Kidney glomerular epithelial cell (primary cell): ENCODE results near the gene ITPR1.

Source experiments
- DNase-seq: peaks from one replicate; lab custom pipeline; 2025; lab: John Stamatoyannopoulos, UW

The ITPR1 gene

DNA sequence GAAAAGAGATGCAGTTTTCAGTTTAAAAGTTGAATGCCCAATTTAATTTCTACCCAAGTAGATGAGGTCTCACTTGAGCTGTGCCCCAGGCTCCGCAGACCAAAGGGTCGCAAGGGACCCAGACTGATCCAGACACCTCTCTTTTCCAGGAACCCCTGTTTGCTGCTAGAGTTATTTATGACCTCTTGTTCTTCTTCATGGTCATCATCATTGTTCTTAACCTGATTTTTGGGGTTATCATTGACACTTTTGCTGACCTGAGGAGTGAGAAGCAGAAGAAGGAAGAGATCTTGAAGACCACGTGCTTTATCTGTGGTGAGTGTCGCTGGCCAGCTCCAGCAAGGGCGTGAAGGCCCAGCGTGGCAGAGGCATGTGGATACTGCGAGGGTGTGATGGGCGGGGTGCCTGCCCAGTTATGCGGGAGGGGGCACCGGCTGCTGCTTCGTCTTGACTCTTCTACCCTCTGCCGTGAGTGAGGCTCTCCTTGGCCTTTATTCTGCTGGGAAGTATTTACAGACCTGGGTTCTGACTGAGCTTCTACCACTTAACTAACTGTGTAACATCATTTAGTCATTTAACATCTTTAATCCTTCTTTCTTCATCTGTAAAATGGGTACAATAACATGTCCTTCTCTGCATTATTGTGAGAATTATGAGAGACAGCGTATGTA, 321.9 kb downstream of the ITPR1 start:
- DNase-seq = no peak

DNA sequence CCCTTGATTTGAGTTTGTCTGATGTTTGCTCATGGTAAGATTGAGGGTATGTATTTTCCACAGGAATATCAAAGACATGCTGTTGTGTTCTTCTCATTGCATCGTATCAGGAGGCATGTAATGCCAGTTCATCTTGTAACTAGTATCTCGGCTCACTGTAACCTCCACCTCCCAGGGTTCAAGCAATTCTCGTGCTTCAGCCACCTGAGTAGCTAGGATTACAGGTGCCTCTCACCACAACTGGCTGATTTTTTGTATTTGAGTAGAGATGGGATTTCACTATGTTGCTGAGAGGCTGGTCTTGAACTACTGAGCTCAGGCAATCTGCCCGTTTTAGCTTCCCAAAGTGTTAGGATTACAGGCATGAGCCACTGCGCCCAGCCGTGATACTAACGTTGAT, 323.2 kb downstream of the ITPR1 start:
- DNase-seq = no peak

DNA sequence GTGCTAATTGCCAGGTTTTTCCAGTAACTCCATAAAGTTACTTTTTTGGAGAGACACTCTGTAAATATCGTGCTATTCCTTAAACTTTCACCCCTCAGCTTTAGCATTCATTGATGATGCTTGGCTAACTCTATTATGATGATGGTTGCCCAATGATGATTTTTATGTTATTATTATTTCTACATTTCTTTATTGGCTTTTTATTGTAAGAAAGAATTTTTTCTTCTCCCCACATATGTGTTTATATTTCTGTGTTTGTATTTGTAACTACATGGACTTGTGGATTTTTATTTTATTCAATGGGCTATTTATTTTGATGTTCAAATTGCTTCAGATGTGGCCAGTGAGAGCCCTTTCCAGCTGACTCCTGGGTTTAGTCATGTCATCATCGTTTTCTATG, 323.6 kb downstream of the ITPR1 start:
- DNase-seq = no peak

DNA sequence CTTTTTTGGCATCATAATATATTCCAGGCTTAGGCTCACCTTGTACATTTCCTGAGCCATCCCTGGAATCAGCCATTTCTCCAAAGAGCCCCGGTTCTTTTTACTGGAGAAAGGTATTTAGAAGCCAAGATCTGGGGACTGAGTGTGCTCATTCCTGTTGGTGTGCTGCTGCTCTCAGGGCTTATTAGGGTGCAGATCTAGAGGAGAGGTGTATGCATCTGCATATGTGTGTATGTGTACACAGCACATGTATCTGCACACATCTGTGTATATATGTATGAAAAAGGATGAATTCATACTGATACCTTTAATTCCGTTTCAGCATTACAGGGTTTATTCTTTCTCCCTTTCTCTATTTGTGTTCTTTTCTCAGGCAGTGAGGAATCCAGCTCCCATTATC, 324.0 kb downstream of the ITPR1 start:
- no peak for DNase-seq

DNA sequence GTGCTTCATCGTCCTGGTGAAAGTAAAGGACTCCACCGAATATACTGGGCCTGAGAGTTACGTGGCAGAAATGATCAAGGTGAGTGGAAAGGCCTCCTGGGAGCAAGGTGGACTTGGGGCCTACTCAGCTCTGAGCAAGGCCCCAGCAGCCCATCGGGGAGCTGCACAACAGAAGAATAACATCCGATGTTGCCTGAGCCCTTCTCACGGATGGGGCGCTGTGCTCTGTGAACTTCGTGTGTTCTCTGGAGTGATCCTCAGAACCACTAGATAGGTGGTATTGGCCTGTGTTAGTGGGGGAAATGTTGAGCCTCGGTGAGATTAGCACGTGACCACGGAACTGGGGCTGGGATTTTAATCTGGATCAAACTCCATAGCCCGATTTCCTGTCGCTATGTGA, 325.0 kb downstream of the ITPR1 start:
- no peak for DNase-seq

DNA sequence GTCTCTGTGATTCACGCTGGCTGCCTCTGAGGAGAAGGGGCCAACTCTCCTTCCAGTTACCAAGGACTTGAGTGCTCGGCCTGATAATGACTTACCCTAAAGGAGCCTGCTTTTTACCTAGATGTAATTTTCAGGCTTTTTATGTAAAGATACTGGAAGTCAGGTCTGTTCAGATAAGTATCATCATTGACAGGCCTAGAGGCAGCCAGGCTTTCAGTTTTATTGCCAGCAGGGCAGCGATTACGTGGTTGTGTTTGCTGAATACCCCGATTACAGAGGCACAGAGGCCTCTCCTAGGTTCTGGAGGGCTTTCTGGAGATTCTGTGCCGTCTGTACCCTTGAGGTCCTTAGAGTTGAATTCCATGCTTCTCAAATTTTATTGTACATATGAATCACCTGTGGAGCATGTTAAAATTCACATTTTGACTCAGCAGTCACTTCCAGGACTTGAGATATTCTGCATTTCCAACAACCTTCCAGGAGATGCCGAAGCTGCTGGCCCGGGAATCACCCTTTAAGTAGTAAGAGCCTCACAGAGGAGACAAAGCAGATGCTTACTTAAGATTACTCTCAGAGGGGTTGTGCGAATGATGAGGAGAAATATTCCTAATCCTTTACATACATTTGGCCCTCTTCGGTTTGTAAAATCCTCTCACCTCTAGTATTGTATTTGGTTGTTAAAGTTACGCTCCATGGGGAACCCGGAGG, 326.0 kb downstream of the ITPR1 start:
- DNase-seq = no peak

DNA sequence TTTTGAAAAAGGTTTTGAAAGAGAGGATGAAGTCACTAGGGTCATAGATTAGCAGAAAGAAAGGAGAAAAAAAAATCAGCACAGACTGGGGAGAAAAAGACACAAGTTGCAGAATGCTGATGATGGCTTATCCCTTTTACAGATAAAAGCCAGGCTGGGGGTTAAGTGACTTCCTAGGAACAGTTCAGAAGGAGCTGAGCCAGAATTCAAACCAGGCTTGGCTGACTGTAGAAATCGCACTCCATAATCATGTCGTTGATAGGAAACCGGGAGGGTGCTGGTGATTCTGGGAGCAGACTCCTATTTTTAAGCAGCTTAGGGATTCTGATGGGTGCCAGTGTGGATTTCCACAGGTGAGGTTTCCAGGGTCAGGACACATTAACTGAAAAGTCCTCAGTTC, 326.6 kb downstream of the ITPR1 start:
- no peak for DNase-seq

DNA sequence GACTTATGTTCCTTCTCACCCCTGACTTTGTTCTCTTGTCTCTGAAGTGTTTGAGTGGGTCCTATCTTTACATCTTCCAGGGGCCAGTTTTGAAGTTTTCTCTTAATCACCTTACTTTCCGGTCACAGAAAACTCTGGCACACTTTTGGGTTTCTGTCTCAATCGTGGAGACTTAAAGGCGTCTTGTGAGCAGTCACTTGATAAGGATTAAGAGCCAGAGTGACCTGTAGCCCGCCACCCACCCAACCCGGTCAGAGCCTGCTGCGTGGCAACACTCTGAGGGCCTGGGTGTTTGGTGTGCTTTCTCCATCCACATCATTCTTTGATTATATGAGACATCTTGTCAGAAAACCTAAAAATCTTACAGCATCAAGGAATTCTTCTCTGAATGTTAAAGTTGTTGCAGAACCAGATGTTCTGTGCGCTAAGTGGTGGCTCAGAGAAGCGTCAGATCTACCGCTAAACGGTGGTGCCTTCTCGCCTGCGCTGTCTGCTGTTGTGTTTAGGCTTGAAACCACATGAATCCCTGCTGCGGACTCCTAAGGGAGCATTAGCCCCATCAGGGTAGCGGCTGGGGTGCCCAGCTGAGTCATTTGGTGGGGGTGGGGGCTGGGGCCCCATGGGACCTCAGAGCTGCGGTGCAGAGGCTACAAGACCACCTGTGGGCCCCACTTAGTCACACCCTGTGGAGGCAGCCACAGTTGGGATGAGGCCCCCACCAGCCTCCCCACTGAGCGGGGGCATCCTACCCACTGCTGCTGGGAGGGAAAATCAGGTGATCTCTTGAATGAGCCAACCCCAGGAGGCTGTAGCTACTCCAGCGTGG, 327.4 kb downstream of the ITPR1 start:
- DNase-seq = no peak

DNA sequence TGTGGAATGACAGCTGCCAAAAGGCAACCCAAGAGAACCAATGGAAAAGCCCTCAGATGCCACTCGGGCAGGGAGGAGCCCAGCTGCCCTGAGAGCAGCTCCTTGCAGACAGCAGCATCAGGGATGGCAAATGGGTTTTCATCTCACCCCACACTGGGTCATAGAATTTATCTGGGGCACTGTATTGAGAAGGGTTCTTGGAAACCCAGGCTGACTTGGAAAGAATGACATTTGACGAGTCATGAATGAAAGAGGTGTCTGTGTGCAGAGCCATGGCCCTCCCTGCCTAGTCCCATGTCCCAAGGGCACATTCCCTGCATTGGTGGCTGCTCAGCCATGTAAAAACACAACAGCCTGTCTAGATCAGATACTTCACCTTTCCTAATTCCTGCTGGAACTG, 328.2 kb downstream of the ITPR1 start:
- peak; percentile 17 for DNase-seq

DNA sequence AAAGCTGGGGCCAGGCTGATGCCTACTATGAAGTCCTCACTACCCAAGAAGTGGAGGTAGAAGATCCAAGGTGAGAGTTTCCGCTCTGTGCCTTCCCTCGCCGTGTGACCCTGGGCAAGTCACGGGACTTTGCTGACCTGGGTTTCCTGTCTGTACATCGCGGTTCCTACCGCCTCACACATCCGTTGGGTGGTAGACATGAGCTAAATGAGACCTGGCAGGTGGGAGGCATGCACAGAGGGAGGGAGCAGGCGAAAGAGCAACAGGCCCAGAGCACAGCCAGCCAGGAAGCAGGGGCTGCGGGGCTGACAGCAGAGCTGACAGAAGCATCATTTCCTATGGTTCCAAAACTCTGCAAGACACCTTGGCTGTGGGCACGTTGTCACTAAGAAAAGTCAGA, 328.8 kb downstream of the ITPR1 start:
- DNase-seq = no peak

DNA sequence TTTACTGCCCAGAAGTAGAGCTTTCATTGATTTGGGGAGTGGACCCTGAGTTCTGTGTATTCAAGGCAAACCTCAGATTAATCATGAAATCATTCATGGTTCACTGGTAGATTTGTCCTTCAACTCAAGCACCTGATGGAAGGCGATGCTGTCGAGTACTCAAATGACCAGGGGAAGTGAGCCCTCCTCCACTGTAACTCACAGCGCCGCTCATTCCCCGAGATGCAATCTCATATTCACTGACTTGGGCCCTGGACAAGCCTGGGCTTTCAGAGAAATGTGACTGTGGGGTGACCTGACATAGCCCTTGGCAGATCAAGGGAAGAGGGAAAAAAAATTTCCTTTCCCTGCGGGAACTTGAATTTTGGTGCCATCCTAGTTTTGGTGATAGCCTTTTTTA, 329.4 kb downstream of the ITPR1 start:
- no peak for DNase-seq

DNA sequence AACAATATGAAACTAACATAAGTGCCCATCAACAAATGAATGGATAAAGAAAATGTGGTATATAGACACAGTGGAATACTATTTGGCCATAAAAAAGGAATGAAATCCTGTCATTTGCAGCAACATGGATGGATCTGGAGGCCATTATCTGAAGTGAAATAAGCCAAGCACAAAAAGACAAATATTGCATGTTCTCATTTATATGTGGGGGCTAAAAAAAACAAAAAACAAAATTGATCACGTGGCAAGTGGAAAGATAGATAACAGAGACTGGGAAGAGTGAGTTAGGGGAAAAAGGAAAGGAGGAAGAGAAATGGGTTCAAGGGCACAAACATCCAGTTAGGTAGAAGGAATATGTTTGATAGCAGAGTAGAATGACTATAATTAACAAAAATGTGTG, 330.2 kb downstream of the ITPR1 start:
- no peak for DNase-seq

DNA sequence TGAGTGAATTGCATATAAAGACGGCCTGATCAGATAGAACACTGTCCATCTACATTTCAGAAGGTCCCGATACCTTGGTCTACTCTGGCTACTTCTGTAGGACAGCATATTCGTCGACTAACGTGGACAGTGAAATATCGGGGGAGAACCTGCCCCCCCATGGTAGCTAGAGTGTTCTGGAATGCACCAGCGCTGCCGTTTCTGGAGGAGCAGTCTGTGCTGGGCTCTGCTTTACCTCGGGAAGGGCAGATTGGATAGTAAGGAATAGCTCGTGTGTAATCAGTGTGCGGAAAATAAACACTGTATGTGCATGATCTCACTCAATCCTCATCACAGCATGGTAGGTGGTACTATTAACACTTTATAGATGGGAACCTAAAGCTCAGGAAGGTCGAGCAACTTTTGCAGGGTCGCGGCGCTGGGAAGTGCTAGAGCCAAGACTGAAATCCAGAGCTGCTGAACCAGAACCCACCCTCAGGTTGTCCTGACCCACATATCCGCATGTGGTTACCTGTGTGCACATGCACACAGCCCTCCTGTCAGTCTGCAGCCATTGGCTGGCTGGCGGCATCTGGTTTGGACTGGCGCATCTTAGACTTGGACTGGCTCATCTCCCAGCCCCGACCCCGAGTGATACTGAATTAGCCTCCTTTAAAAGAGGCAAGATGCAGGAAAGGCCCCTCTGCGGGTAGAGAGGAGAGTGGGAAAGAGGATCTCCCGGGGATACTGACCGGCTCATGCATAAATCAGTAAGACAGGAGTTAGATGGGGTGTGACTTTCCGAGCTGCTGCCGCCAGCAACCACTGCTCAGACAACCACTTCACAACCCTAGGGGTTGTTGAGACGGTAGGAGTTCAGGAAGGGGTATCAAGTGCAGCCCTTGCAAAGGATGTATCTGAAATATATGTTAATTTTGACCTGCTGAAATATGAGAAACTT, 331.1 kb downstream of the ITPR1 start:
- peak; percentile 88 for DNase-seq

DNA sequence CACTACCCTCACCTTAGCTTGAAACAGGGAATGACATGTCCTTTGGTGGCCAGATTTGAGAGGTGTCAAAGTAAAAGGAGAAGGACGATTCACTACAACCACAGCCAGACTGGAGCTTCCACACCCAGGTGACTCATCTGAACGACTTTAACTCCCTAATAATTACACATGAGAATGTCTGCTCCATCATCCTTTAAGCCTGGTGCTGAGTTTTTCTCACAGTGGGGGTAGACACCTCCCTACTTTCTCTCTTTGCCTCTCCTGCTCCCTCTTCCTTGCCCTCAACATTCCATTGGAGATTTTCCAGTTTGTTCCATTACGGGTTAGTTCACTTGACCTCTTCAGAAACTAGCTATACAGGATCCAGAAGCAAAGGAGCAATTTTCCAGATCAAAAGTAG, 331.8 kb downstream of the ITPR1 start:
- DNase-seq = peak; percentile 98

DNA sequence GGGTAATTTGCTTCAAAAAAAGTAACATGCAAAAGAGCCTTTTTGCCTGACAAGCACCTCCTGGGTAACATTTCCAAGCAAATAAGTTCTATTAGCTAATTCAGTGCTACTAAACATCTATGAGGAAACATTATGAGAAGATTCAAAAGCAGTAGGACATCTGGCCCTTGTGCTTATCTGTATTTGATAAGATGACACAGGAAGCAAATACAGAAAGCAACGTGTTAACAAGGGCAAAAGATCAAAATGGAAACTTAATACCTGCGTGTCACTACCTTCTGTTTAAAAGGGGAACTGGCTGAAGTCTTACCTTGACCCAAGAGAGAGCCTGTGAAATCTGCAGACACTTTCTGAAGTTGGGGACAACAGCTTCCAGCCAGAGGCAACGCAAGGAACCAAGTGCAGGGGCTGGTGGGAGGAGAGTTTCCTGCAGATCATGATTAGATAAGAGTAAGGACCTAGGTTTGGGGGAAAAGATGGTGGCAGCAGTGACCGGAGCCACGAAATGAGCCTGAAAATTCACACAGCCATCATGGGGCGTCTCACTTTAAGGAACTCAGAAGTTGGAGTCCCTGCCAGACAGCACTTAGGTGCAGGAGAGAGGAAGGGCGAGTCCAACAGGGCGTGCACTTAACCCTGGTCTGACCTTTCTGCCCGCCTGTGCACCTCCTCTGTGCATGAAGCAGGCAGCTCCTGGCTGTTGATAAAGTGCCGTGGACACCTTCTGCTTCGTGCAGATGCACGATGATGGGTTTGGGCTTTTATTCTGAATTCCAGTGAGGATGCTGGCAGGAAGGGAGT, 332.5 kb downstream of the ITPR1 start:
- DNase-seq = peak; percentile 42

DNA sequence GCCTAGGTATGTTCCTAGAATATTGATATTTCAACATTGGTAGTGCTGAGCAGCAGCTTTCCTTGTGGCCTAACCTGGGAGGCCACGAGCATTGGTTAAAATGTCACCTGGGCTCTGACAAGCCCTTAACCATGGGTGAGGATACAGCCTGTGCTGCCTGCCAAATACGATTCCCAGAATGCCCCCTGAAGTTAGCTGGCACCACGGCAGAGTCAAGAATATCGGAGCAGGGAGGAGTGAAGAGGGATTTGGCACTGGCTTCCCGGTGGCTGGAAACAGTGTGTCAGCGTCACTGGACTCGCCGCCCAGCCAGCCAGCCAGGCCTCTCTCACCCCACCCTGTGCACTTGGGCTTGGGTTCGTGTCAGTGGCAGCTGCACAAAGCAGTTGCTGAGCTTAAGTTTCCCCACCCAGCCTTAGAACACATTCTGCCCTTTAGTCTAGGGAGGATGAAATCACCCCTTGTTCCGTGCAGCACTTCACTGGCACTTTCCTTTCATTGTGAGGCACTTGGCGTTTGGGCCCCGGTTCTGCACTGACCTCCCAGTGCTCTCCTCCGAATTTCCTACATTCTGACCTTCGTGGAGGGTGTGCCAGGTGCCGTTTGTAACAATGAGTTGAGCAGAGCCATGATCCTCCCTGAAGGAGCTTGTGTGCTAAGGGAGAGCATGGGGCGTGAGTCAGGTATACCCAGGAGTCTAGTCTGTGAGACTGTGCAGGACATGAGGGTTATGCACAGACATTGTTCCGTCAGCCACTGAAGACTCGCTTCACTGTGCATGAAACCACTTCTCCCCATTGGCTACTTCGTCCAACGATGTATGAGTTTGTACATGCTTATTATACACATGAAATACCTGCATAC, 333.3 kb downstream of the ITPR1 start:
- peak; percentile 72 for DNase-seq

DNA sequence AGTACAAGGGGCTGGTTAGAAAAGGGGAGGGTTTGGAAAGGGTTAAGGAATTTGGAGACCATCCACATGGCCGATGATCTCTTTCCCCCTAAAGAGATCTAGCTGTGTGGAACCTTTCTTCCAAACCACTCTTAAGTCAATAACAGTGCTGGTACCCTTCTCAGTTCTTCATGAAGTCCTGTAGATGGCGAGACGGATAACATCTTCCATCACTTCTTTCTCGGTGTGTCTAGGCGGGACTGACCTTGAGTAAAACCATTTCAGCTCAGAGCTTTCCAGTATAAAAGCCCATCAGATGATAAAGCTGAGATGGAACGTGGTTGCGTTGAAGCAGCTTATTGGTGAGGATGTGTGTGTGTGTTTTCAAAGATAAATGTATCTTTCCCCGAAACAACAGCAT, 334.6 kb downstream of the ITPR1 start:
- DNase-seq = no peak

DNA sequence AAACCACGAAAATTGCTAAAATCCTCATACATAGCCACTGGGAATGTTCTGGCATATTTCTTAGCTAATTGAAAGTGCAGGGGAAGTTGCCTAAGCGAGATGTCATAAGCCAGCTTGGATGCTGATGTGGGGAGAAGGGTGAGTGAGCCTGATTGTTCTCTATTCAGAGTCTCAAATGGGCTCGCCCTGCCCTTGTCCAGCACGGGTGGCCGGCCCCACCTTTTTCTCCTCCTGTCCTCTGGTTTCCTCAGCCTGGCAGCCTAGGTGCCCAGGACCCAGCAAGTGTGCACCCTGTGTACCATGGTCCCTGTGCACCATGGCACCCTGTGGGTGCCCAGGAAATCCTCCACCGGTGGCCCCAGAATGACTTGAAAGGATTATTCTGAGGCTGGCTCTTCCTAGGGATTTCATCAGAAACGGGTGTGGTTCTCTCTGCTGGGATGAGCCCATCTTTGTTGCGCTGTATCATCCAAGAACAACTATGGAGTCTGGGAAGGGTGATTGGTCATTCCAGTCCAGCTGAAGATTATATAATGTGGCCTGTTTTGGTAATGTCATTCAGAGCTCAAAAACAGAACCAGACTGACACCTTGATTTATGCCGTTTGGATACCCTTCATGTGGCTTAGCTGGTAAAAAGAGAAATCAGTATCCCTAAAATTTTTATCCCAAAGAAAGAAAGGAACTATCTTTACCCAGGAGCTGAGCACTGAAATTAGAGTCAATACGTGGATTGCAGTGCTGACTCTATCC, 335.3 kb downstream of the ITPR1 start:
- no peak for DNase-seq

DNA sequence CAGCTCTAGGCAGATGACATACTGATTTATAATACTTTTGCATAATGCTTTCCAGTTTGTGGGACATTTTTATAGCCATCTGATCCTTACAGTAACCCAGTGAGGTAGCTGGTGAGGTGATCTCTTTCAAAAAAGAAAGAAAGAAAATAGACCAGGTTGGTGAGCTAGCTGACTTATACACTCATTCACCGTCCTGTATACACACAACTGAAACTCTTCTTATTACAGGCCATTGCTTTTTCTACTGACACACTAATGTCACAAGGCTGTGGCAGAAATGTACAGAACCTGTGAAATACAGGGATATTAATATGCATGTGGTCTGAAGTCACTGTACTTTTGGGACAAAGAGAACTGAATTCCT, 335.9 kb downstream of the ITPR1 start:
- no peak for DNase-seq

DNA sequence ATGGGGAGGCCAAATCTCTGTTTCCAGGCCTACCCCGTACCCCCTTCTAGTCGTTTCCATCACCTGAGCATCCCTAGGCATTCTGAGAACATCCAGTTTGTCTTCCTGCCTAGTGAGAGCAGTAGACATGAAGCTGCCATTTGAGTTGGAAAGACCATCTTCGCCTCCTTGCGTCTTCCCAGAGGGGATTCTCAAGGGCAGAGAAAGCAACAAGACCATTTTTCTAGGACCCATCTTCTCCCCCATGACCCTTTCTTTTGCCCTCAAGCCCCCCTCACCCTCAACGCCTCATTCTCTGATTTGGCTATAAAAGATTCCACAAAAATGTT, 337.4 kb downstream of the ITPR1 start:
- no peak for DNase-seq
